ENCODE measurements around the gene RBX1. TPM values are rescaled to one million over a fixed set of nuclear protein-coding genes. Genes with fewer than 3 reads are reported as not detected.

The RBX1 gene
- total and polyA plus RNA-seq, 2 of the 8 experiments (the other 6 are each of a cell fraction or from before 2014, with no cell fraction given), result 76.5 to 119 TPM

GRCh38 chr22:40976866-40977700 is 25.9 kb downstream of the RBX1 start:
- Histone ChIP-seq H3K27me3 (replicated peaks in 1 of 4; ENCODE audit: control insufficient read depth in 3 of 4, extremely low read depth in 1 of 4, insufficient read depth in 3 of 4, low read length in 3 of 4) (no peaks in the 10 kb centered on the region), H3K36me3 (ENCODE audit: control insufficient read depth in 2 of 4, insufficient read depth in 4 of 4, low read length in 3 of 4) (peaks cover 0 to 12% (median 4%) of the 10 kb centered on the region in 4 experiments; a peak in 3 of 8 replicates), H3K23ac (ENCODE audit: insufficient read length) (no peak overlapping the region), H2AK5ac (ENCODE audit: low read depth, low read length) (no peak overlapping the region), H2AFZ (ENCODE audit: low read length) (no peak overlapping the region), H2BK15ac (ENCODE audit: low read length) (0 out of 2 replicates have a peak overlapping the region, but pooled peaks have one; percentile 40), H3K9me3 (ENCODE audit: insufficient read depth in 2 of 2, low read depth in 1 of 2, low read length in 1 of 2) (no peaks in the 10 kb centered on the region), H4K5ac (ENCODE audit: insufficient read length, low read depth, low read length) (no peak overlapping the region), H3K56ac (replicated peaks; ENCODE audit: insufficient read length, low read depth, low read length) (no peak overlapping the region), H3K14ac (ENCODE audit: insufficient read length) (no peak overlapping the region), H3K4me2 (ENCODE audit: insufficient read depth in 1 of 2, low read depth in 2 of 2, low read length in 2 of 2) (no peak overlapping the region), H2BK20ac (ENCODE audit: low read length) (no peak overlapping the region), H4K20me1 (replicated peaks in 1 of 2; ENCODE audit: control insufficient read depth in 1 of 2, insufficient read depth in 2 of 2, low read length in 2 of 2) (no peaks in the 10 kb centered on the region), H3K79me1 (ENCODE audit: low read depth, low read length) (0 out of 2 replicates have a peak, but pooled peaks cover 2% of the 10 kb centered on the region), H3K18ac (ENCODE audit: extremely low read depth, low read length) (no peak overlapping the region), H3K4me1 (replicated peaks in 1 of 4; ENCODE audit: control insufficient read depth in 3 of 4, insufficient read depth in 4 of 4, low read length in 3 of 4) (no peaks in the 10 kb centered on the region), H2BK120ac (replicated peaks; ENCODE audit: low read depth, low read length) (no peak overlapping the region), H4K91ac (replicated peaks; ENCODE audit: insufficient read length, low read length) (no peak overlapping the region), H2BK12ac (ENCODE audit: low read depth, low read length) (no peak overlapping the region), H3K4ac (replicated peaks; ENCODE audit: insufficient read length, low read depth, low read length) (no peak overlapping the region), H2BK5ac (ENCODE audit: low read depth, low read length) (no peak overlapping the region), H3K23me2 (ENCODE audit: low read depth, low read length) (no peaks in the 10 kb centered on the region), H3K9ac (replicated peaks in 1 of 4; ENCODE audit: extremely low read depth in 1 of 4, low read depth in 3 of 4, low read length in 3 of 4) (no peak overlapping the region), H3K79me2 (ENCODE audit: control insufficient read depth in 1 of 2, insufficient read depth in 2 of 2, low read length in 2 of 2) (no peaks in the 10 kb centered on the region), H4K8ac (ENCODE audit: extremely low read depth, insufficient read depth, low read length) (no peak overlapping the region), H3K4me3 (ENCODE audit: extremely low read depth in 1 of 4, insufficient read depth in 2 of 4, low read depth in 3 of 4, low read length in 4 of 4) (no peak overlapping the region), H3K27ac (ENCODE audit: low read depth, low read length) (no peak overlapping the region)
- DNase-seq (ENCODE audit: low read depth in 1 of 2, low spot score in 2 of 2) (no peak), FAIRE-seq (no peak)
- ChIA-PET CTCF (ENCODE audit: partially characterized antibody) (no interaction called here), POLR2A (ENCODE audit: partially characterized antibody) (interaction anchor here (0.6 to 1.8 kb wide), 2 partner anchors 17 to 1396 kb away, joined by 3 to 4 read pairs; no protein-coding TSS in a partner anchor)
- 90% methylated on average over 18 of the region's 18 CpGs; no CpG with 5 or more reads in 1 of the 2 experiments for WGBS, 2 experiments (ENCODE audit: extremely low coverage in 1 of 2, insufficient coverage in 1 of 2, insufficient read length in 1 of 2, insufficient replicate concordance in 2 of 2, low coverage in 1 of 2, low lambda C conversion rate in 2 of 2, missing lambda C conversion rate in 1 of 2)
- TF ChIP-seq JUN (IDR thresholded peaks at IDR 0.05; ENCODE audit: low read depth, low read length) (no peak), NRF1 (IDR thresholded peaks at IDR 0.05; ENCODE audit: low read depth, low read length) (no peak), SP4 (IDR thresholded peaks at IDR 0.05; ENCODE audit: low read length) (no peak), BCL11A (IDR thresholded peaks at IDR 0.05; ENCODE audit: low read depth in 2 of 2, low read length in 2 of 2) (no peak), MAX (IDR thresholded peaks at IDR 0.05) (no peak), GTF2F1 (IDR thresholded peaks at IDR 0.05; ENCODE audit: borderline replicate concordance, low read depth, low read length) (no peak), SIN3A (conservative IDR thresholded peaks at IDR 0.05 in 1 of 2, IDR thresholded peaks at IDR 0.05 in 1 of 2; ENCODE audit: low read depth in 1 of 2, low read length in 2 of 2) (no peak), POLR2AphosphoS5 (IDR thresholded peaks at IDR 0.05; ENCODE audit: low read depth, low read length) (no peak), SAP30 (IDR thresholded peaks at IDR 0.05; ENCODE audit: insufficient read depth, insufficient replicate concordance, low read length) (no peak), SP2 (IDR thresholded peaks at IDR 0.05; ENCODE audit: low read length) (no peak), CHD2 (IDR thresholded peaks at IDR 0.05; ENCODE audit: low read length) (no peak), EP300 (IDR thresholded peaks at IDR 0.05; ENCODE audit: borderline replicate concordance in 1 of 2, low read depth in 2 of 2, low read length in 2 of 2) (no peak)
